Skeletal muscle satellite cell (primary cell): Measurements from ENCODE around the gene SLAMF1. TPM values are rescaled to one million over a fixed set of nuclear protein-coding genes. Genes with fewer than 3 reads are reported as not detected.
"Not testable (repeated sequence)": the region's sequence is repeated elsewhere in the genome, so short reads cannot be mapped to it uniquely, and the experiment has no call there.

ENCODE experiments used
- H3K27me3 ChIP-seq: 2 replicates; pipeline ENCODE4 v1.7.0; 2013; ENCODE audit warnings: low read length; ENCODE audit not compliant: control insufficient read depth, insufficient read depth
- H3K36me3 ChIP-seq: 2 replicates; pipeline ENCODE4 v1.7.0; 2013; ENCODE audit warnings: mild to moderate bottlenecking, control low read depth, low read length; ENCODE audit not compliant: insufficient read depth
- H3K4me1 ChIP-seq: 2 replicates; pipeline ENCODE4 v1.7.0; 2013; ENCODE audit warnings: low read length; ENCODE audit not compliant: control insufficient read depth, insufficient read depth
- H3K4me2 ChIP-seq: 2 replicates; pipeline ENCODE4 v1.7.0; 2013; ENCODE audit warnings: mild to moderate bottlenecking, low read length
- H3K4me3 ChIP-seq: 2 replicates; pipeline ENCODE4 v1.7.0; 2013; ENCODE audit warnings: low read length
- H3K9ac ChIP-seq: 2 replicates; pipeline ENCODE4 v1.7.0; 2013; ENCODE audit warnings: mild to moderate bottlenecking, low read depth, low read length, moderate library complexity
- H3K9me3 ChIP-seq: replicated peaks from 2 replicates; pipeline ENCODE4 v1.7.0; 2013; ENCODE audit warnings: mild to moderate bottlenecking, control low read depth, low read length
- total RNA-seq: library from RNA; depleted of rRNA; stranded (reverse); fragments of >200 nt; gene quantifications from 2 replicates; pipeline ENCODE4 v1.2.3, GENCODE V29; 2012; rRNA removed

The SLAMF1 gene, protein sequence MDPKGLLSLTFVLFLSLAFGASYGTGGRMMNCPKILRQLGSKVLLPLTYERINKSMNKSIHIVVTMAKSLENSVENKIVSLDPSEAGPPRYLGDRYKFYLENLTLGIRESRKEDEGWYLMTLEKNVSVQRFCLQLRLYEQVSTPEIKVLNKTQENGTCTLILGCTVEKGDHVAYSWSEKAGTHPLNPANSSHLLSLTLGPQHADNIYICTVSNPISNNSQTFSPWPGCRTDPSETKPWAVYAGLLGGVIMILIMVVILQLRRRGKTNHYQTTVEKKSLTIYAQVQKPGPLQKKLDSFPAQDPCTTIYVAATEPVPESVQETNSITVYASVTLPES
- not detected in 2 replicates for total RNA-seq

DNA sequence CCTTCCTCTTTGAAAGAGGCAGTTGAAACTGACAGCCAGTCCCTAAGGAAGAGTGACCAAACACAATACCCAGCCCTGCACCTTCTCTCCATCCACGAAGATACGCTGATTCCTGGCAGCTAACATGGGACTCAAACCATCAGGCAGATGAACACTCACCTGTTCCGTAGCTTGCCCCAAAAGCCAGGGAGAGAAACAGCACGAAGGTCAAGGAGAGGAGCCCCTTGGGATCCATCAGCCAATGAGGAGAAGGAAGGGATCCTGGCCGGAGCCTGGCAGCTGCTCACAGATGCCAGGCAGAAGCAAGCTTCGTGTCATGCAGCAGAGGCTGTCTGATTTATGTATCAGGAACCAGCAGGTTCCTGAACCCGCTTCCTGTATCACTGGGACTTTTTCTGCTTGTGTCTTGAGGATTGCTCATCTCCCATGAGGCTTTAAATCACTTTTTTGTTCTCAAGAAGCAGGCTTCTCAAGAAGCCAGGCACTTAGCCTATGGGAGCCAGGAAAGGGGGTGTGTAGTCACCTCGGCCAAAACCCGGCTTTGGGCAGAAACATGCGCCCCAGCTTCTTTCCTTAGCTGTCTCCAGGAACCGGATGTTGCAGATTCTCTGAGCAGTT is at the start of gene SLAMF1:
Gene SLAMF1 (minus strand): TSS at position 334 of the 618 bp plus-strand sequence. CDS start 99 bp downstream, at position 235.
- Histone ChIP-seq H3K27me3 (no peaks in the 10 kb centered on the region), H3K9me3 (no peaks in the 10 kb centered on the region), H3K4me2 (no peak within 1 kb of the TSS), H3K4me1 (no peaks in the 10 kb centered on the region), H3K9ac (no peak within 1 kb of the TSS), H3K4me3 (no peak within 1 kb of the TSS), H3K36me3 (no peaks in the 10 kb centered on the region)

DNA sequence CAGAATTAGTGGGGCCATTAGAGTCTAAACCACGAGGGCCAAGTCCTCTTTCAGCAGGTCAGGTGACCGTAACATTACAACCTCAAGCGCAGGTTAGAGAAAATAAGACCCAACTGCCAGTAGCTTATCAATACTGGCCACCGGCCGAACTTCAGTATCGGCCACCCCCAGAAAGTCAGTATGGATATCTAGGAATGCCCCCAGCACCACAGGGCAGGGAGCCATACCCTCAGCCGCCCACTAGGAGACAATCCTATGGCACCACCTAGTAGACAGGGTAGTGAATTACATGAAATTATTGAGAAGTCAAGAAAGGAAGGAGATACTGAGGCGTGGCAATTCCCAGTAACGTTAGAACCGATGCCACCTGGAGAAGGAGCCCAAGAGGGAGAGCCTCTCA is 45.5 kb upstream of the SLAMF1 start:
- H3K4me1 ChIP-seq, H3K27me3 ChIP-seq, H3K4me3 ChIP-seq, H3K36me3 ChIP-seq, H3K9me3 ChIP-seq, H3K9ac ChIP-seq, H3K4me2 ChIP-seq: not testable (repeated sequence)

- no peaks in the 10 kb centered on the region for H3K27me3 ChIP-seq
- H3K4me2 ChIP-seq: no peak overlapping the region
- no peaks in the 10 kb centered on the region for H3K9me3 ChIP-seq
- no peak overlapping the region for H3K4me3 ChIP-seq
- no peaks in the 10 kb centered on the region for H3K36me3 ChIP-seq
- H3K9ac ChIP-seq: no peak overlapping the region
- H3K4me1 ChIP-seq: no peaks in the 10 kb centered on the region
Observed at GRCh38 chr1:160685266-160685665, 38.4 kb upstream of the SLAMF1 start.

DNA sequence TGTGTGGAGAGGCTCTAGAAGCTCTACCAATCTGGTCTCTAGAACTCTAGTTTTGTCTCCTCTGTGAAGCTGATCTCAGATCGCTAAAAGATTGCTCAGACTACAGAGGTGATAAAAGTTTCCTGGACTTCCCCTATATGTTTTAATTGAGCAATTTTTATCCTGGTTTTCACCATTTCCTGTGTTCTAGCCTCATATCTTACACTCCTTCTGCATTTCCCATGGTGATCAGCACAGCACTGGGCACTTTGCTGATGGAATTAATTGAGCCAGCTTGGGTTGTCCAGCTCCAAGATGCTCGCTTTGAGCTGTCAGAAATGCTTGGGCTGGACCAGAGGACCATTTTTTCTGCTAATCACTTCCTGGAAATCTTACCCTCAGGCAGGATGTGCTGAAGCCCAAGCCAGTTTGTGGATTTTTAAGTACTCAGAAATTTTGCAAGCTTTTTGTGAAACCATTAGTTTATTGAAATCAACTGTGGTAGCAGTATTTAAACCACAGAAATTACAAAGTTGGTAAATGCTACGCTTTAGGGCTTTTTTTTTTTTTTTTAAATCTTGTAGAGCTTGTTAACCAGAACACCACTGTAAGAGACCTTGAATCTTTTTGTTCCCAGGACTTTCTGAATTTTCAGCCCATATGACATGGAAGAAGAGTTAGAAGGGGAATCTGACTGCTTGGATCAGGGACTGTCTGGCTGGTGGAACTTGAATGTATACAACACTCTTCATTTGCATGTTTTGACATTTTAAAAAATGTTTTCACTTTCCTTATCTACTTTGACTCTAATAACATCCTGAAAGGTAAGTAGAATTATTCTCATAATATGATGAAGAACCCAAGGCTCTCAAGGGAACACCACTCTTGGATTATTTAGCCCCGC is 36.4 kb upstream of the SLAMF1 start:
- Histone ChIP-seq H3K4me2 (no peak overlapping the region), H3K4me3 (no peak overlapping the region), H3K4me1 (no peaks in the 10 kb centered on the region), H3K9ac (no peak overlapping the region), H3K27me3 (peaks cover 16% of the 10 kb centered on the region), H3K36me3 (no peaks in the 10 kb centered on the region), H3K9me3 (no peaks in the 10 kb centered on the region)

DNA sequence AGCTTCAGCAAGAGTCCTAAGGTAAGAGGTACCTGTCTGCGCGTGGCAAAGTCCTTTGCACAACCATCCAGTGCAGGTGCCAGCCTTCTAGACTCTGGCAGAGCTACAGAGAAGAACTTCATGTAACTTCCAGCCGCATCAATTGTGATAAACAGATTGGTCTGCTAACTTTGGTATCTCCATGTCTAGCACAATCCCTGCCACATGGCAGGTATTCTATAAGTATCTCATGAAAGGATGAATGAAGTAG is 35.0 kb upstream of the SLAMF1 start:
- no peak overlapping the region for H3K9ac ChIP-seq
- no peaks in the 10 kb centered on the region for H3K36me3 ChIP-seq
- no peaks in the 10 kb centered on the region for H3K4me1 ChIP-seq
- no peaks in the 10 kb centered on the region for H3K9me3 ChIP-seq
- peaks cover 19% of the 10 kb centered on the region for H3K27me3 ChIP-seq
- no peak overlapping the region for H3K4me3 ChIP-seq
- no peak overlapping the region for H3K4me2 ChIP-seq

- peaks cover 19% of the 10 kb centered on the region for H3K27me3 ChIP-seq
- H3K9me3 ChIP-seq: no peaks in the 10 kb centered on the region
- H3K9ac ChIP-seq: no peak overlapping the region
- no peaks in the 10 kb centered on the region for H3K4me1 ChIP-seq
- no peaks in the 10 kb centered on the region for H3K36me3 ChIP-seq
- H3K4me2 ChIP-seq: no peak overlapping the region
- H3K4me3 ChIP-seq: no peak overlapping the region
Observed at GRCh38 chr1:160681066-160681890, 34.4 kb upstream of the SLAMF1 start.

DNA sequence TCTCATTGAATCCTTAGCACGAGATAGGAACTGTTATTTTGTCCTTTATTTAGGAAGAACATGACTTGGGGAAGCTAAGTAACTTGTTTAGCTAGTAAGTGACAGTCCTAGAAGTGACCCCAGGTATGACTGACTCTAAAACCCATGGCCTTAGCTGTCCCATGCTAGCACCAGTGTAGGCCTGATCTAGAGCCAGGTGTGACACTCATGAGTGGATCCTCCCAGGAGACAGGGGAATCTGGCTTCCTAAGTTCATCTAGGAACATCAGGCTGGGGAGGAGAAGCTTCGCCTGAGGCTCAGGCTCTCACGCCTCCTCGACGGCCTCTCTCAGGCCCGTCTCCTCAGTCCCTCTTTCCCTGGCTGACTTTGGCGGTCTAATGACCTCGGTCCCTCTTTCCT is 33.6 kb upstream of the SLAMF1 start:
- Histone ChIP-seq H3K27me3 (peaks cover 19% of the 10 kb centered on the region), H3K4me2 (no peak overlapping the region), H3K4me3 (no peak overlapping the region), H3K9ac (no peak overlapping the region), H3K9me3 (no peaks in the 10 kb centered on the region), H3K4me1 (no peaks in the 10 kb centered on the region), H3K36me3 (no peaks in the 10 kb centered on the region)

- no peak overlapping the region for H3K9ac ChIP-seq
- H3K4me1 ChIP-seq: no peaks in the 10 kb centered on the region
- no peak overlapping the region for H3K4me2 ChIP-seq
- H3K36me3 ChIP-seq: no peaks in the 10 kb centered on the region
- H3K27me3 ChIP-seq: peaks cover 19% of the 10 kb centered on the region
- H3K9me3 ChIP-seq: no peaks in the 10 kb centered on the region
- H3K4me3 ChIP-seq: no peak overlapping the region
Observed at GRCh38 chr1:160679893-160680292, 33.0 kb upstream of the SLAMF1 start.

GRCh38 chr1:160676869-160677597 is 30.2 kb upstream of the SLAMF1 start:
- H3K27me3 ChIP-seq: peaks cover 19% of the 10 kb centered on the region
- no peaks in the 10 kb centered on the region for H3K4me1 ChIP-seq
- H3K4me3 ChIP-seq: no peak overlapping the region
- H3K36me3 ChIP-seq: no peaks in the 10 kb centered on the region
- no peaks in the 10 kb centered on the region for H3K9me3 ChIP-seq
- no peak overlapping the region for H3K9ac ChIP-seq
- no peak overlapping the region for H3K4me2 ChIP-seq

GRCh38 chr1:160675641-160676410 is 29.0 kb upstream of the SLAMF1 start:
- no peaks in the 10 kb centered on the region for H3K4me1 ChIP-seq
- no peak overlapping the region for H3K4me2 ChIP-seq
- H3K4me3 ChIP-seq: no peak overlapping the region
- no peak overlapping the region for H3K9ac ChIP-seq
- H3K27me3 ChIP-seq: peaks cover 19% of the 10 kb centered on the region
- no peaks in the 10 kb centered on the region for H3K9me3 ChIP-seq
- H3K36me3 ChIP-seq: no peaks in the 10 kb centered on the region
